ENCODE results near the gene CEP20.

CEP20 gene

DNA sequence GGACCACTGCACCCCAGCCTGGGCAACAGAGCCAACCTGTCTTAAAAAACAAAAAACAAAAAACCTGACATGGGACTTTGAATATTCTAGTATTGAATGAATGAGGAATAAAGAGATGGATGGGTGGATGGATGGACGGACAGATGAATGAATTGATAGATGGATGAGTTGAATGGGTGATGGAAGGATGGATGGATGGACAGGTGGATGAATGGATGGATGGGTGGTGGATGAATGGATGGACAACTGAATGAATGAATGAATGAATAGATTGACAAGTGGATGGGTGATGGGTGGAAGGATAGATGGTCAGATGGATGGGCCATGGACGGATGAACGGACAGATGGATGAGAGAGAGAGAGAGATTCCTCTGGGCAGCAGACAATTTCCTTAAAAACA, 22.8 kb upstream of the CEP20 start:
- Histone ChIP-seq H3K9ac (ENCODE audit: low read depth, low read length, poor library complexity, severe bottlenecking) (no peak overlapping the region), H3F3A (ENCODE audit: low read depth) (no peaks in the 10 kb centered on the region), H3K4me1 (ENCODE audit: insufficient read depth, low read length, poor library complexity, severe bottlenecking) (no peaks in the 10 kb centered on the region), H3K9me3 (ENCODE audit: insufficient read depth, low read depth, low read length) (no peaks in the 10 kb centered on the region), H3K79me2 (ENCODE audit: insufficient read depth, low read length) (no peaks in the 10 kb centered on the region), H3K4me2 (ENCODE audit: low read depth, low read length, poor library complexity, severe bottlenecking) (no peak overlapping the region), H3K36me3 (ENCODE audit: insufficient read depth, low read length) (no peaks in the 10 kb centered on the region), H3K9me2 (replicated peaks; ENCODE audit: low read depth, low read length) (no peaks in the 10 kb centered on the region), H3K27me3 (ENCODE audit: insufficient read depth, low read length, poor library complexity, severe bottlenecking) (no peaks in the 10 kb centered on the region), H3K4me3 (ENCODE audit: low read length, poor library complexity, severe bottlenecking) (no peak overlapping the region), H2AFZ (ENCODE audit: low read length) (no peak overlapping the region), H4K20me1 (ENCODE audit: insufficient read depth, low read length, poor library complexity, severe bottlenecking) (no peaks in the 10 kb centered on the region)
- TF ChIP-seq, protein P1, sequence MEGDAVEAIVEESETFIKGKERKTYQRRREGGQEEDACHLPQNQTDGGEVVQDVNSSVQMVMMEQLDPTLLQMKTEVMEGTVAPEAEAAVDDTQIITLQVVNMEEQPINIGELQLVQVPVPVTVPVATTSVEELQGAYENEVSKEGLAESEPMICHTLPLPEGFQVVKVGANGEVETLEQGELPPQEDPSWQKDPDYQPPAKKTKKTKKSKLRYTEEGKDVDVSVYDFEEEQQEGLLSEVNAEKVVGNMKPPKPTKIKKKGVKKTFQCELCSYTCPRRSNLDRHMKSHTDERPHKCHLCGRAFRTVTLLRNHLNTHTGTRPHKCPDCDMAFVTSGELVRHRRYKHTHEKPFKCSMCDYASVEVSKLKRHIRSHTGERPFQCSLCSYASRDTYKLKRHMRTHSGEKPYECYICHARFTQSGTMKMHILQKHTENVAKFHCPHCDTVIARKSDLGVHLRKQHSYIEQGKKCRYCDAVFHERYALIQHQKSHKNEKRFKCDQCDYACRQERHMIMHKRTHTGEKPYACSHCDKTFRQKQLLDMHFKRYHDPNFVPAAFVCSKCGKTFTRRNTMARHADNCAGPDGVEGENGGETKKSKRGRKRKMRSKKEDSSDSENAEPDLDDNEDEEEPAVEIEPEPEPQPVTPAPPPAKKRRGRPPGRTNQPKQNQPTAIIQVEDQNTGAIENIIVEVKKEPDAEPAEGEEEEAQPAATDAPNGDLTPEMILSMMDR (conservative IDR thresholded peaks at IDR 0.05; ENCODE audit: low read length) = no peak
- TF ChIP-seq EZH2phosphoT487 (IDR thresholded peaks at IDR 0.05; ENCODE audit: borderline replicate concordance) = no peak

DNA sequence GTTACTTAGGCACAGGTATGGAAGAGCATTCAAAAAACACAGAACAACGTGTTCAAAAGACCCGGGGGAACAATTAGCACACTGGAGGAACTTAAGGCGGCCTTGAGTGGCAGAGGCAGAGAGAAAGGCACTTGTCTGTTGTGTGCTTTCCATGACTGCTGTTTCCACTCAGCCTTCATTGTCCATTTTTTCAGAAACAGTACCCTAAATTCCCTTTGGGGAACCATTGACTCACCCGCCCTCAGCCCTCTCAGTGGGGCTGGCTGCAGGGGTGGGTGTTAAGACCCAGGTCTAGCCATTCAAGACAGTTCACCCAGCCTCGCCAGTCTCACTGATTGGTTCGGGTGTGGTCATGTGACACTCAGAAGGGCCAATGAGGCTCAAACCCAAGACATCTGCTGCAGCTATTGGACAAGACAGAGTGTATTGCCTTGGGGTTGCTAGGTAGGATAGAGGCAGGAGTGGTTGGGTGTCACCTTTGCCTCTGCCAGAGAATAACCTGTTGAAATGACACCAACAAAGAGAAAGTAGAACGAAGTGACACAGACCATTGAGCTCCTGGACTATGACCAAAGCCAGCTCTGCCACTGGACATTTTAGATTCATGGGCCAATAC, 19.6 kb upstream of the CEP20 start:
- no peaks in the 10 kb centered on the region for H3F3A ChIP-seq (ENCODE audit: low read depth)

DNA sequence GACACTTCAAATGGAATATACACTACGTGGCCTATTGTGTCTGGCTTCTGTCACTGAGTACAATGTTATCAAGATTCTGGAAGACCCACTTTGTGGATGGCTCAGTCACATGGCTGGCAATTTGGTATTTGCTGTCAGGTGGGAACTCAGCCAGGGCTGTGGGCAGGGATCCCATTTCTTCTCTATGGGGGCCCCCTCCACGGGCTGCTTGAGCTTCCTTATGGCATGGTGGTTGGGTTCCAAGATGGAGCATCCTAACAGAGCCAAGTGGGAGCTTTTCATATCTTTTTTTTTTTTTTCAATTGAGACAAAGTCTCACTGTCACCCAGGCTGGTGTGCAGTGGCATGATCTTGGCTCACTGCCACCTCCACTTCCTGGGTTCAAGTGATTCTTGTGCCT, 18.0 kb upstream of the CEP20 start:
- Histone ChIP-seq H3K36me3 (ENCODE audit: insufficient read depth, low read length) (no peaks in the 10 kb centered on the region), H3K9me2 (replicated peaks; ENCODE audit: low read depth, low read length) (no peaks in the 10 kb centered on the region), H3K79me2 (ENCODE audit: insufficient read depth, low read length) (no peaks in the 10 kb centered on the region), H3K27me3 (ENCODE audit: insufficient read depth, low read length, poor library complexity, severe bottlenecking) (no peaks in the 10 kb centered on the region), H2AFZ (ENCODE audit: low read length) (no peak overlapping the region), H3K4me3 (ENCODE audit: low read length, poor library complexity, severe bottlenecking) (no peak overlapping the region), H3K4me2 (ENCODE audit: low read depth, low read length, poor library complexity, severe bottlenecking) (no peak overlapping the region), H3K9ac (ENCODE audit: low read depth, low read length, poor library complexity, severe bottlenecking) (no peak overlapping the region), H4K20me1 (ENCODE audit: insufficient read depth, low read length, poor library complexity, severe bottlenecking) (no peaks in the 10 kb centered on the region), H3K9me3 (ENCODE audit: insufficient read depth, low read depth, low read length) (no peaks in the 10 kb centered on the region), H3K4me1 (ENCODE audit: insufficient read depth, low read length, poor library complexity, severe bottlenecking) (no peaks in the 10 kb centered on the region), H3F3A (ENCODE audit: low read depth) (no peaks in the 10 kb centered on the region)
- TF ChIP-seq EZH2phosphoT487 (IDR thresholded peaks at IDR 0.05; ENCODE audit: borderline replicate concordance) = no peak
- TF ChIP-seq, protein P1 (conservative IDR thresholded peaks at IDR 0.05; ENCODE audit: low read length) = no peak

More for the DNA sequence above, 19.6 kb upstream of the CEP20 start:
- H3K9me3 ChIP-seq (ENCODE audit: insufficient read depth, low read depth, low read length) = no peaks in the 10 kb centered on the region
- no peak overlapping the region for H3K4me2 ChIP-seq (ENCODE audit: low read depth, low read length, poor library complexity, severe bottlenecking)
- peak overlapping the region; percentile 73 for H2AFZ ChIP-seq (ENCODE audit: low read length)
- H4K20me1 ChIP-seq (ENCODE audit: insufficient read depth, low read length, poor library complexity, severe bottlenecking) = no peaks in the 10 kb centered on the region
- H3K27me3 ChIP-seq (ENCODE audit: insufficient read depth, low read length, poor library complexity, severe bottlenecking) = no peaks in the 10 kb centered on the region
- H3K4me3 ChIP-seq (ENCODE audit: low read length, poor library complexity, severe bottlenecking) = no peak overlapping the region
- H3K4me1 ChIP-seq (ENCODE audit: insufficient read depth, low read length, poor library complexity, severe bottlenecking) = no peaks in the 10 kb centered on the region
- H3K9ac ChIP-seq (ENCODE audit: low read depth, low read length, poor library complexity, severe bottlenecking) = no peak overlapping the region
- no peaks in the 10 kb centered on the region for H3K36me3 ChIP-seq (ENCODE audit: insufficient read depth, low read length)
- no peaks in the 10 kb centered on the region for H3K9me2 ChIP-seq (replicated peaks; ENCODE audit: low read depth, low read length)
- TF ChIP-seq, protein P1 (conservative IDR thresholded peaks at IDR 0.05; ENCODE audit: low read length) = no peak
- TF ChIP-seq EZH2phosphoT487 (IDR thresholded peaks at IDR 0.05; ENCODE audit: borderline replicate concordance) = no peak
- no peaks in the 10 kb centered on the region for H3K79me2 ChIP-seq (ENCODE audit: insufficient read depth, low read length)

Data from Loucy (cell line).